ENCODE results near the gene PRSS57.

The PRSS57 gene

GRCh38 chr19:722553-723101 is 27.4 kb upstream of the PRSS57 start:
- no peak for DNase-seq (ENCODE audit: low read depth)
- no peak overlapping the region for H3K4me3 ChIP-seq (ENCODE audit: low read length)
- TF ChIP-seq CTCF (IDR thresholded peaks at IDR 0.05; ENCODE audit: insufficient read depth, low read depth, low read length, missing control alignments): no peak

- no peak for DNase-seq (ENCODE audit: low read depth)
- no peak for TF ChIP-seq CTCF (IDR thresholded peaks at IDR 0.05; ENCODE audit: insufficient read depth, low read depth, low read length, missing control alignments)
- no peak overlapping the region for H3K4me3 ChIP-seq (ENCODE audit: low read length)
Measured at GRCh38 chr19:720345-721160, 25.3 kb upstream of the PRSS57 start.

DNA sequence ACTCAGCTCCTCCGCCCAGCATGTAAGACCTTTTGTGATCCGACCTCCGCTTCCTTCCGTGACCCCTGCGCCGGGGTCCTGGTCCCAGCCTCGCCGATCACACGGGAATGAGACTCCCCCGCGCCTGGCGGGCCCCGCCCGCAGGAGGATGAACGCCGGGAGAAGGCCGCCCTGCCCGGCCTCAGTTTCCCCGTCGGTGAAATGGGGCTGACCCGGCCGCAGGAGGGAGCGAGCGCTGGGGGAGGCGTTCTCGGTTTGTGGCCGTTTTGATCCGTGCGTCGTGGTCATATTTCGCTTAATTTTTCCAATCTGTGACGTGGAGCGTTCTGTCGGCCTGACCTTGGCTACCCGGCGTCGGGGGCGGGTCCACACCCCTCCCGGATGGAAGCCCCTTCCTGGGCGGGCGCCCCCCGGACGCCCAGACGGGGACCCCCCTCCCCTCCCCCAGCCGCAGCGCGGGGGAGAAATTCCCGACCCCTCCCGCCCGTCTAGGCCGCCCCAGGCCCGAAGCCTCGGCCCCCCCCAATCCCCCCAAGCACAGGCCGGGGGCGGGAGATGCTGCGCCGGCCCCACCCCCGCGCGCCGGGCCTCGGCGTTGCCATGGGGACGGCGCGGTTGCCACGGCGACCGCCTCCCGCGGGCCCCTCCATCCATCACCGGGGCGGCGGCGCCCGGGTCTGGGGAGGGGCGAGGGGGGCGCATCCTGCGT is 24.5 kb upstream of the PRSS57 start:
- DNase-seq (ENCODE audit: low read depth): no peak
- no peak for TF ChIP-seq CTCF (IDR thresholded peaks at IDR 0.05; ENCODE audit: insufficient read depth, low read depth, low read length, missing control alignments)
- H3K4me3 ChIP-seq (ENCODE audit: low read length): no peak overlapping the region

DNA sequence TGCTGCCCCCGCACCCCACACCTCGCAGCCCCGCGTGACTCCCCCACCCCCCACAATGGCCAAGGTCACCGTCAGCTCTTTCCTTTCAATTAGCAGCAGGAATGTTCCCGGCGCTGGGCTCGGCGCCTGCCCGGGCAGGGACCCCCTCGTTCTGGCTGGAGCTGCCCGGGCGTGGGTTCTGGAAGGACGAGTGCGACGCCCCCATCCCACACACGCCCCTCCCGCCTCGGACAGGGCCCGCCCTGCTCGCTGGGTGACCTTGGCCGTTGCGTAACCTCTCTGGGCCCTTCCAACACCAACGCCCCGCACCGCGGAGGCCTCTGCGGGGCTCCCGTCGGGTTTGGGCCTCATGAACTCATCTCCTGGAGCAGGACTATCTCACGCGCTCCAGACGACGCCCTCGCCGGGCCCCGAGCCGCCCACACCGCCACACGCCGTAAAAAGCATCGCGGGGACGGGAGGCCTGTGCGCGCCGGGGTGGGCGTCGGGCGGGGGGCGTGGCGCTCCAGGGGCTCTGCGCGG is 23.8 kb upstream of the PRSS57 start:
- no peak for TF ChIP-seq CTCF (IDR thresholded peaks at IDR 0.05; ENCODE audit: insufficient read depth, low read depth, low read length, missing control alignments)
- DNase-seq (ENCODE audit: low read depth): no peak
- H3K4me3 ChIP-seq (ENCODE audit: low read length): no peak overlapping the region

- no peak for TF ChIP-seq CTCF (IDR thresholded peaks at IDR 0.05; ENCODE audit: insufficient read depth, low read depth, low read length, missing control alignments)
- H3K4me3 ChIP-seq (ENCODE audit: low read length): no peak overlapping the region
- no peak for DNase-seq (ENCODE audit: low read depth)
Measured at GRCh38 chr19:718251-718951, 23.1 kb upstream of the PRSS57 start.

GRCh38 chr19:715347-715746 is 20.1 kb upstream of the PRSS57 start:
- no peak for TF ChIP-seq CTCF (IDR thresholded peaks at IDR 0.05; ENCODE audit: insufficient read depth, low read depth, low read length, missing control alignments)
- DNase-seq (ENCODE audit: low read depth): no peak
- H3K4me3 ChIP-seq (ENCODE audit: low read length): no peak overlapping the region

All from epithelial cell of esophagus (primary cell).